ENCODE data around the gene CNTNAP5. TPM values are rescaled to one million over a fixed set of nuclear protein-coding genes. Genes with fewer than 3 reads are reported as not detected.

Gene CNTNAP5
- total and polyA plus RNA-seq, 2 donors (not counting 1 experiment from before 2014, with no cell fraction given): not detected

- no peaks in the 10 kb centered on the region for H3K27me3 ChIP-seq (replicated peaks in 1 of 4; ENCODE audit: control extremely low read depth in 1 of 4, control insufficient read depth in 3 of 4, insufficient read depth in 4 of 4, low read length in 3 of 4)
- no peaks in the 10 kb centered on the region for H3K9me3 Mint-ChIP-seq (ENCODE audit: insufficient read depth)
- POLR2A ChIA-PET: no interaction called here
- TF ChIP-seq CTCF (IDR thresholded peaks at IDR 0.05) (no peak), EZH2 (IDR thresholded peaks at IDR 0.05; ENCODE audit: borderline replicate concordance, insufficient read depth, low read depth, low read length, poor library complexity, severe bottlenecking) (no peak)
- intact Hi-C loops (cut with micrococcal nuclease): no loop called here
- H3K4me3 ChIP-seq (ENCODE audit: control extremely low read depth in 1 of 5, extremely low read depth in 1 of 5, insufficient read depth in 1 of 5, low read depth in 2 of 5, low read length in 4 of 5): no peak overlapping the region
- H2AFZ ChIP-seq (ENCODE audit: insufficient read depth, low read depth, low read length, poor library complexity, severe bottlenecking): no peak overlapping the region
- CTCF ChIA-PET: no interaction called here
- H3K36me3 ChIP-seq (replicated peaks in 1 of 2; ENCODE audit: control extremely low read depth in 1 of 2, control insufficient read depth in 1 of 2, extremely low read depth in 1 of 2, insufficient read depth in 2 of 2, low read length in 1 of 2): no peaks in the 10 kb centered on the region
- H3K27ac ChIP-seq (ENCODE audit: low read length in 2 of 2): no peak overlapping the region
- no peak overlapping the region for H3K4me3 Mint-ChIP-seq
- H3K4me1 Mint-ChIP-seq: no peaks in the 10 kb centered on the region
- no peak for ATAC-seq (ENCODE audit: low read depth)
- no peak overlapping the region for H3K9ac ChIP-seq (ENCODE audit: low read length)
- H4K20me1 ChIP-seq (ENCODE audit: control insufficient read depth, insufficient read depth, low read length, poor library complexity, severe bottlenecking): no peaks in the 10 kb centered on the region
- H3K4me1 ChIP-seq (ENCODE audit: control insufficient read depth in 2 of 2, insufficient read depth in 2 of 2, low read length in 2 of 2): no peaks in the 10 kb centered on the region
- no peaks in the 10 kb centered on the region for H3K27me3 Mint-ChIP-seq
- H3K4me2 ChIP-seq (replicated peaks; ENCODE audit: low read depth, low read length, poor library complexity, severe bottlenecking): no peak overlapping the region
- 67% methylated on average over 1 of the region's 4 CpGs for WGBS (ENCODE audit: insufficient coverage)
- no peak for DNase-seq
- no peak overlapping the region for H3K27ac Mint-ChIP-seq
- no peaks in the 10 kb centered on the region for H3K9me3 ChIP-seq (ENCODE audit: control extremely low read depth in 1 of 3, control insufficient read depth in 2 of 3, insufficient read depth in 1 of 3, low read length in 2 of 3)
- H3K79me2 ChIP-seq (ENCODE audit: control insufficient read depth, insufficient read depth, low read length): no peaks in the 10 kb centered on the region
Measured at GRCh38 chr2:124049136-124049535, 24.0 kb downstream of the CNTNAP5 start.

GRCh38 chr2:124050833-124051497 lies 25.9 kb downstream of the CNTNAP5 start:
- ATAC-seq (ENCODE audit: low read depth): no peak
- Histone ChIP-seq H3K27me3 (replicated peaks in 1 of 4; ENCODE audit: control extremely low read depth in 1 of 4, control insufficient read depth in 3 of 4, insufficient read depth in 4 of 4, low read length in 3 of 4) (no peaks in the 10 kb centered on the region), H3K9ac (ENCODE audit: low read length) (no peak overlapping the region), H4K20me1 (ENCODE audit: control insufficient read depth, insufficient read depth, low read length, poor library complexity, severe bottlenecking) (no peaks in the 10 kb centered on the region), H3K4me1 (ENCODE audit: control insufficient read depth in 2 of 2, insufficient read depth in 2 of 2, low read length in 2 of 2) (no peaks in the 10 kb centered on the region), H3K27ac (ENCODE audit: low read length in 2 of 2) (no peak overlapping the region), H3K36me3 (replicated peaks in 1 of 2; ENCODE audit: control extremely low read depth in 1 of 2, control insufficient read depth in 1 of 2, extremely low read depth in 1 of 2, insufficient read depth in 2 of 2, low read length in 1 of 2) (no peaks in the 10 kb centered on the region), H3K4me3 (ENCODE audit: control extremely low read depth in 1 of 5, extremely low read depth in 1 of 5, insufficient read depth in 1 of 5, low read depth in 2 of 5, low read length in 4 of 5) (no peak overlapping the region), H3K79me2 (ENCODE audit: control insufficient read depth, insufficient read depth, low read length) (no peaks in the 10 kb centered on the region), H3K4me2 (replicated peaks; ENCODE audit: low read depth, low read length, poor library complexity, severe bottlenecking) (no peak overlapping the region), H2AFZ (ENCODE audit: insufficient read depth, low read depth, low read length, poor library complexity, severe bottlenecking) (no peak overlapping the region), H3K9me3 (ENCODE audit: control extremely low read depth in 1 of 3, control insufficient read depth in 2 of 3, insufficient read depth in 1 of 3, low read length in 2 of 3) (no peaks in the 10 kb centered on the region)
- Mint-ChIP-seq H3K4me3 (no peak overlapping the region), H3K4me1 (no peaks in the 10 kb centered on the region), H3K9me3 (ENCODE audit: insufficient read depth) (no peaks in the 10 kb centered on the region), H3K27me3 (no peaks in the 10 kb centered on the region), H3K27ac (no peak overlapping the region)
- ChIA-PET CTCF (no interaction called here), POLR2A (no interaction called here)
- WGBS (ENCODE audit: insufficient coverage): no CpG with 5 or more reads among the region's 2 CpGs
- no peak for TF ChIP-seq EZH2 (IDR thresholded peaks at IDR 0.05; ENCODE audit: borderline replicate concordance, insufficient read depth, low read depth, low read length, poor library complexity, severe bottlenecking)
- no peak for TF ChIP-seq CTCF (IDR thresholded peaks at IDR 0.05)
- DNase-seq: no peak
- intact Hi-C loops (cut with micrococcal nuclease): no loop called here
